Measurements from ENCODE around the gene FCRL2. TPM values are rescaled to one million over a fixed set of nuclear protein-coding genes. Genes with fewer than 3 reads are reported as not detected.

The FCRL2 gene
- total RNA-seq, 3 donors from 2014 or later (not counting 1 experiment from before 2014, with no cell fraction given): 0.49 to 1.1 (median 0.88) TPM

DNA sequence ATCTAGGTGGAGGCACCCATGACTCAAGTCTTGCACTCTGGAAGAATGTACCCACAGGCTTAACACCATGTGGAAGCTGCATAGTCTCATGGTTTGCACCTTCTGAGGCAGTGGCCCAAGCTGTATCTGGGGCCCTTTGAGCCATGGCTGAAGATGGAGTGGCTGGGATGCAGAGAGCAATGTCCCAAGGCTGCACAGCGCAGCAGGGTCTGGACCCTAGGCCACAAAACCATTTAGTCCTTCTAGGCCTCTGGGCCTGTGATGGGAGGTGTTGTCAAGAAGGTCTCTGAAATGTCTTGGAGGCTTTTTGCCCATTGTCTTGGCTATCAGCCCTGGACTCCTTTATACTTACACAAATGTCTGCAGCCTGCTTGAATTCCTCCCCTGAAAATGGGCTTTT lies 54.9 kb downstream of the FCRL2 start:
- DNase-seq (no peak), ATAC-seq (no peak)
- Histone ChIP-seq H3K36me3 (ENCODE audit: control insufficient read depth, insufficient read depth, low read length) (no peaks in the 10 kb centered on the region), H3K4me3 (ENCODE audit: low read length) (no peak overlapping the region), H3K4me1 (ENCODE audit: control insufficient read depth, insufficient read depth, low read length) (peaks cover 42% of the 10 kb centered on the region), H3K9me3 (ENCODE audit: control insufficient read depth, insufficient read depth, low read length) (peaks cover 10% of the 10 kb centered on the region), H3K27ac (ENCODE audit: low read length) (peak overlapping the region; percentile 71), H3K27me3 (ENCODE audit: control insufficient read depth, insufficient read depth, low read length) (no peaks in the 10 kb centered on the region)
- intact Hi-C loops (cut with micrococcal nuclease): loop anchor here (10.0 kb wide), 2 partner anchors 53 to 1213 kb away; partner anchors contain the start of genes FCRL2 and PYHIN1
- H3K36me3 Mint-ChIP-seq: no peaks in the 10 kb centered on the region
- peaks cover 62 to 70% of the 10 kb centered on the region in 2 donors for H3K4me1 Mint-ChIP-seq
- TF ChIP-seq, protein P1, sequence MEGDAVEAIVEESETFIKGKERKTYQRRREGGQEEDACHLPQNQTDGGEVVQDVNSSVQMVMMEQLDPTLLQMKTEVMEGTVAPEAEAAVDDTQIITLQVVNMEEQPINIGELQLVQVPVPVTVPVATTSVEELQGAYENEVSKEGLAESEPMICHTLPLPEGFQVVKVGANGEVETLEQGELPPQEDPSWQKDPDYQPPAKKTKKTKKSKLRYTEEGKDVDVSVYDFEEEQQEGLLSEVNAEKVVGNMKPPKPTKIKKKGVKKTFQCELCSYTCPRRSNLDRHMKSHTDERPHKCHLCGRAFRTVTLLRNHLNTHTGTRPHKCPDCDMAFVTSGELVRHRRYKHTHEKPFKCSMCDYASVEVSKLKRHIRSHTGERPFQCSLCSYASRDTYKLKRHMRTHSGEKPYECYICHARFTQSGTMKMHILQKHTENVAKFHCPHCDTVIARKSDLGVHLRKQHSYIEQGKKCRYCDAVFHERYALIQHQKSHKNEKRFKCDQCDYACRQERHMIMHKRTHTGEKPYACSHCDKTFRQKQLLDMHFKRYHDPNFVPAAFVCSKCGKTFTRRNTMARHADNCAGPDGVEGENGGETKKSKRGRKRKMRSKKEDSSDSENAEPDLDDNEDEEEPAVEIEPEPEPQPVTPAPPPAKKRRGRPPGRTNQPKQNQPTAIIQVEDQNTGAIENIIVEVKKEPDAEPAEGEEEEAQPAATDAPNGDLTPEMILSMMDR (IDR thresholded peaks at IDR 0.05): no peak
- H3K27ac Mint-ChIP-seq: peak overlapping the region; percentile 84 to 92
- H3K4me3 Mint-ChIP-seq: peak overlapping the region; percentile 70
- 100% methylated on average over 1 of the region's 1 CpG for WGBS (ENCODE audit: insufficient coverage)
- peaks cover 2 to 7% of the 10 kb centered on the region in 2 donors for H3K9me3 Mint-ChIP-seq
- H3K27me3 Mint-ChIP-seq (ENCODE audit: low read depth in 2 of 2): no peaks in the 10 kb centered on the region

DNA sequence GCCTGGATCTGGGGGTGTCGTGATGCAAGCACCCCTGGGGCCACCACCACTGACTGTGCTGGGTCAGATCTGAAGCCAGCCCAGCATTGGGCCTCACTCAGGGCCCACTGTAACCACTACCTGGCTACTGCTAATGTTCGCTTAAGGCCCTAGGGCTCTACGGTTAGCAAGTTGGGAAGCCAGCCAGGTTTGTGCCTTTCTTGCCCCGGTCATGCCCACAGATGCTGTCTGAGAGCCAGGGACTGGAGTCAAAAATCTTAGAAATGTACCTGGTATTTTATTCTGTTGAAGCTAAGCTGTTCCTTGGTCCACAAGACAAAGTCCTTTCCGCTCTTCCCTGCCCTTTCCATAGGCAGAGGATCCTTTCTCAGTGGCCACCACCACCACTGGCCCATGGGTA lies 61.2 kb downstream of the FCRL2 start:
- no peak overlapping the region for H3K27ac Mint-ChIP-seq
- Histone ChIP-seq H3K9me3 (ENCODE audit: control insufficient read depth, insufficient read depth, low read length) (no peaks in the 10 kb centered on the region), H3K36me3 (ENCODE audit: control insufficient read depth, insufficient read depth, low read length) (no peaks in the 10 kb centered on the region), H3K4me3 (ENCODE audit: low read length) (no peak overlapping the region), H3K27me3 (ENCODE audit: control insufficient read depth, insufficient read depth, low read length) (no peaks in the 10 kb centered on the region), H3K4me1 (ENCODE audit: control insufficient read depth, insufficient read depth, low read length) (no peaks in the 10 kb centered on the region), H3K27ac (ENCODE audit: low read length) (no peak overlapping the region)
- no peak for ATAC-seq
- H3K9me3 Mint-ChIP-seq: peaks cover 0 to 1% of the 10 kb centered on the region in 2 donors
- peaks cover 3 to 10% of the 10 kb centered on the region in 2 donors for H3K4me1 Mint-ChIP-seq
- WGBS (ENCODE audit: insufficient coverage): 93% methylated on average over 5 of the region's 5 CpGs
- H3K27me3 Mint-ChIP-seq (ENCODE audit: low read depth in 2 of 2): no peaks in the 10 kb centered on the region
- H3K36me3 Mint-ChIP-seq: no peaks in the 10 kb centered on the region
- no peak for DNase-seq
- no peak overlapping the region for H3K4me3 Mint-ChIP-seq
- TF ChIP-seq, protein P1 (IDR thresholded peaks at IDR 0.05): no peak
- intact Hi-C loops (cut with micrococcal nuclease): no loop called here

DNA sequence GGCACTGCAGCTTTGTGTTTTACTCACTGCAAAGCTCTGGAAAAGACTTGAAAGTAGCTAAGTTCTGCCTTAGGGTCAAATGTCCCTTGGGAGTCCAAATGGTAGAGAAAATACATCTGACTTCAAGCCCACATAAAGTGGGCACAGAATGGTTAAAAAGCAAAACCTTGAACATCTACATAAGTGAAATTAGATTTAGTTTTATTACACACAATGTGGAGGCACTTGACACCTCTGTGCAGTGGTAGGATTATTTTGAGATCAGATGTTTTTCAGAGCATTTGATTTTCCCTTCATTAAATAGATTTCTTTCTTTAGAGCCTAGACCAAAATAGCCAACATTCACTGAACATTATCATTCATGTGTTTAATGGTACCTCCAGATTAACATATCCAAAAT lies 65.1 kb downstream of the FCRL2 start:
- no peak overlapping the region for H3K27ac Mint-ChIP-seq

More for the DNA sequence above, 65.1 kb downstream of the FCRL2 start:
- DNase-seq (no peak), ATAC-seq (no peak)
- Mint-ChIP-seq H3K9me3 (no peaks in the 10 kb centered on the region), H3K27me3 (ENCODE audit: low read depth in 2 of 2) (no peaks in the 10 kb centered on the region), H3K4me1 (peaks cover 11% of the 10 kb centered on the region in 2 donors), H3K36me3 (no peaks in the 10 kb centered on the region), H3K4me3 (no peak overlapping the region)
- no peak overlapping the region for H3K4me3 ChIP-seq (ENCODE audit: low read length)
- TF ChIP-seq, protein P1 (IDR thresholded peaks at IDR 0.05): no peak
- H3K9me3 ChIP-seq (ENCODE audit: control insufficient read depth, insufficient read depth, low read length): no peaks in the 10 kb centered on the region
- no peaks in the 10 kb centered on the region for H3K27me3 ChIP-seq (ENCODE audit: control insufficient read depth, insufficient read depth, low read length)
- H3K27ac ChIP-seq (ENCODE audit: low read length): no peak overlapping the region
- no peaks in the 10 kb centered on the region for H3K36me3 ChIP-seq (ENCODE audit: control insufficient read depth, insufficient read depth, low read length)
- no peaks in the 10 kb centered on the region for H3K4me1 ChIP-seq (ENCODE audit: control insufficient read depth, insufficient read depth, low read length)
- intact Hi-C loops (cut with micrococcal nuclease): no loop called here
